OCI-LY3 (cell line): Measurements from ENCODE around the gene KRTAP10-2.

Source experiments
- EZH2phosphoT487 ChIP-seq: fragments of 200-600 bp; shearing (Covaris generic); IDR thresholded peaks from 2 replicates; pipeline ENCODE4 v1.6.1; 2018; ENCODE audit warnings: antibody characterized with exemption, mixed run types, low read depth
- TF ChIP-seq, protein P1 (sequence below): fragments of 200-600, 300-600 bp; sonication (generic); IDR thresholded peaks from 2 replicates; pipeline ENCODE4 v1.5.1; 2014; ENCODE audit warnings: antibody characterized with exemption, low read length, low read depth

DNA sequence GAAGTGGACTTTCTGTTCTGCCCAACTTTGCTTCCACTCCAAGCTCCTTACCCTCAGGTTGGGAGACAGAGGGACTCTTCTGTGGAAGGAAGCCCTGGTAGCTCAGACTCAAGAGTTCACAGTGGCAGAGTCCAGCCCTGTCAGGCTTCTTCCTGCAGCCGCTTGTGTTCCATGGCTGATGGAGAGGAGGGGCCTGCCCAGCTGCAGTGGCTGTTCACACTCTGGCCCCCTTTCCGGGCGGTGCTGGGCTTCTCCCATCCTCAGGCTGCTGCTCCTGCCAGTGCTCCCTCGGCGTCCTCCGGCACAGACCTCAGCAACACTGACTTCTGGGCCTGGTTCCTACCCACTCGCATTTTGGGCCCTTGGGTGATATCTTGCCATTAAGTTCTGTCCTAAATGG is 15.3 kb downstream of the KRTAP10-2 start:
- TF ChIP-seq, protein P1, sequence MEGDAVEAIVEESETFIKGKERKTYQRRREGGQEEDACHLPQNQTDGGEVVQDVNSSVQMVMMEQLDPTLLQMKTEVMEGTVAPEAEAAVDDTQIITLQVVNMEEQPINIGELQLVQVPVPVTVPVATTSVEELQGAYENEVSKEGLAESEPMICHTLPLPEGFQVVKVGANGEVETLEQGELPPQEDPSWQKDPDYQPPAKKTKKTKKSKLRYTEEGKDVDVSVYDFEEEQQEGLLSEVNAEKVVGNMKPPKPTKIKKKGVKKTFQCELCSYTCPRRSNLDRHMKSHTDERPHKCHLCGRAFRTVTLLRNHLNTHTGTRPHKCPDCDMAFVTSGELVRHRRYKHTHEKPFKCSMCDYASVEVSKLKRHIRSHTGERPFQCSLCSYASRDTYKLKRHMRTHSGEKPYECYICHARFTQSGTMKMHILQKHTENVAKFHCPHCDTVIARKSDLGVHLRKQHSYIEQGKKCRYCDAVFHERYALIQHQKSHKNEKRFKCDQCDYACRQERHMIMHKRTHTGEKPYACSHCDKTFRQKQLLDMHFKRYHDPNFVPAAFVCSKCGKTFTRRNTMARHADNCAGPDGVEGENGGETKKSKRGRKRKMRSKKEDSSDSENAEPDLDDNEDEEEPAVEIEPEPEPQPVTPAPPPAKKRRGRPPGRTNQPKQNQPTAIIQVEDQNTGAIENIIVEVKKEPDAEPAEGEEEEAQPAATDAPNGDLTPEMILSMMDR: no peak
- TF ChIP-seq EZH2phosphoT487: no peak
